Mammary epithelial cell (primary cell): ENCODE measurements around the gene CEP41.

Experiments used
- EZH2 ChIP-seq: IDR thresholded peaks from 2 replicates; pipeline ENCODE4 v1.6.1; 2012; ENCODE audit warnings: low read length, inconsistent platforms, borderline replicate concordance
- TF ChIP-seq, protein P1 (sequence below), 2 donors: IDR thresholded peaks in 1 of 2; conservative IDR thresholded peaks in 1 of 2; 2 replicates each; pipeline ENCODE4 v1.5.1; 2011 to 2012; ENCODE audit warnings: inconsistent platforms in 2 of 2, low read length in 2 of 2, mild to moderate bottlenecking in 2 of 2, control low read depth in 1 of 2, low read depth in 1 of 2; ENCODE audit not compliant: insufficient read depth in 1 of 2; ENCODE audit errors: extremely low read depth in 1 of 2

DNA sequence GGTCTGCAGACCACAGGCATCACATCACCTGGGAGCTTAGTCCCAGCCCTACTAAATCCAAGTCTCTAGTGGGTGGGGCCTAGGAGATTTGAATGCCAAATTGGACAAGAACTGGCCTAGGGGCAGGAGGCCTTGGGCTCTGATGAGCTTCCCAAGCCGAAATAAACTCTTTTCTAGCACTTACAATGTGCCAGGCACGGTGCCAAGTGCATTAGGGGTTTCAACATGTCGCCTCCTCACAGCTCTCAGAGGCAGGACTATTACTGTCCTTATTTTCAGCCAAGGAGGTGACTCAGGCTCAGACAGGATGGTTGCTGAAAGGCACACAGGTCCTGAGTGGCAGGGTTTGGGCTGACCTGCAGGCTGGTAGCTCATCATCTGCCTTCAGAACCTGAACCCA is 69.8 kb downstream of the CEP41 start:
- TF ChIP-seq, protein P1, sequence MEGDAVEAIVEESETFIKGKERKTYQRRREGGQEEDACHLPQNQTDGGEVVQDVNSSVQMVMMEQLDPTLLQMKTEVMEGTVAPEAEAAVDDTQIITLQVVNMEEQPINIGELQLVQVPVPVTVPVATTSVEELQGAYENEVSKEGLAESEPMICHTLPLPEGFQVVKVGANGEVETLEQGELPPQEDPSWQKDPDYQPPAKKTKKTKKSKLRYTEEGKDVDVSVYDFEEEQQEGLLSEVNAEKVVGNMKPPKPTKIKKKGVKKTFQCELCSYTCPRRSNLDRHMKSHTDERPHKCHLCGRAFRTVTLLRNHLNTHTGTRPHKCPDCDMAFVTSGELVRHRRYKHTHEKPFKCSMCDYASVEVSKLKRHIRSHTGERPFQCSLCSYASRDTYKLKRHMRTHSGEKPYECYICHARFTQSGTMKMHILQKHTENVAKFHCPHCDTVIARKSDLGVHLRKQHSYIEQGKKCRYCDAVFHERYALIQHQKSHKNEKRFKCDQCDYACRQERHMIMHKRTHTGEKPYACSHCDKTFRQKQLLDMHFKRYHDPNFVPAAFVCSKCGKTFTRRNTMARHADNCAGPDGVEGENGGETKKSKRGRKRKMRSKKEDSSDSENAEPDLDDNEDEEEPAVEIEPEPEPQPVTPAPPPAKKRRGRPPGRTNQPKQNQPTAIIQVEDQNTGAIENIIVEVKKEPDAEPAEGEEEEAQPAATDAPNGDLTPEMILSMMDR (conservative IDR thresholded peaks at IDR 0.05 in 1 of 2, IDR thresholded peaks at IDR 0.05 in 1 of 2; ENCODE audit: extremely low read depth in 1 of 2, insufficient read depth in 1 of 2, low read depth in 1 of 2, low read length in 2 of 2): no peak
- no peak for TF ChIP-seq EZH2
